NCI-H748 (cell line): ENCODE measurements around the gene SERPINA3.
"Not testable (repeated sequence)": the region's sequence is repeated elsewhere in the genome, so short reads cannot be mapped to it uniquely, and the experiment has no call there.

ENCODE experiments used
- DNase-seq: peaks from one replicate; lab custom pipeline; 2025; ENCODE audit not compliant: unreplicated experiment; lab: John Stamatoyannopoulos, UW

Gene SERPINA3

GRCh38 chr14:94631050-94631449, 18.9 kb downstream of the SERPINA3 start:
- DNase-seq = no peak

- no peak for DNase-seq
Observed at GRCh38 chr14:94631536-94632304, 19.5 kb downstream of the SERPINA3 start.

- DNase-seq = no peak
Observed at GRCh38 chr14:94632305-94632590, 20.1 kb downstream of the SERPINA3 start.

GRCh38 chr14:94633121-94633520, 20.9 kb downstream of the SERPINA3 start:
- no peak for DNase-seq

GRCh38 chr14:94635154-94635553, 23.0 kb downstream of the SERPINA3 start:
- no peak for DNase-seq

- DNase-seq = no peak
Observed at GRCh38 chr14:94636744-94637412, 24.7 kb downstream of the SERPINA3 start.

GRCh38 chr14:94637814-94638213, 25.6 kb downstream of the SERPINA3 start:
- not testable (repeated sequence) for DNase-seq

GRCh38 chr14:94638339-94638738, 26.1 kb downstream of the SERPINA3 start:
- DNase-seq = no peak

GRCh38 chr14:94638961-94639817, 27.0 kb downstream of the SERPINA3 start:
- DNase-seq = no peak

- no peak for DNase-seq
Observed at GRCh38 chr14:94640721-94641631, 28.8 kb downstream of the SERPINA3 start.

- no peak for DNase-seq
Observed at GRCh38 chr14:94641632-94641955, 29.4 kb downstream of the SERPINA3 start.

- no peak for DNase-seq
Observed at GRCh38 chr14:94643316-94644101, 31.3 kb downstream of the SERPINA3 start.

GRCh38 chr14:94644102-94644535, 31.9 kb downstream of the SERPINA3 start:
- DNase-seq = no peak

- no peak for DNase-seq
Observed at GRCh38 chr14:94646066-94646465, 33.9 kb downstream of the SERPINA3 start.

GRCh38 chr14:94646481-94646880, 34.3 kb downstream of the SERPINA3 start:
- no peak for DNase-seq

GRCh38 chr14:94648801-94649200, 36.6 kb downstream of the SERPINA3 start:
- no peak for DNase-seq

GRCh38 chr14:94649543-94650443, 37.6 kb downstream of the SERPINA3 start:
- no peak for DNase-seq

GRCh38 chr14:94650444-94650775, 38.2 kb downstream of the SERPINA3 start:
- no peak for DNase-seq
